OCI-LY1 (cell line): ENCODE measurements around the gene CFAP69.
"Not testable (repeated sequence)": the region's sequence is repeated elsewhere in the genome, so short reads cannot be mapped to it uniquely, and the experiment has no call there.

Experiments used
- H2AFZ ChIP-seq: fragments of 200-600 bp; sonication (generic), shearing (Covaris generic); 2 replicates; pipeline ENCODE4 v1.6.0; 2014; ENCODE audit warnings: antibody characterized with exemption, mild to moderate bottlenecking, low read length
- H3F3A ChIP-seq: fragments of 200-600 bp; sonication (generic), shearing (Covaris generic); 2 replicates; pipeline ENCODE4 v1.6.0; 2014; ENCODE audit warnings: mild to moderate bottlenecking, antibody characterized with exemption, low read length, moderate library complexity; ENCODE audit not compliant: insufficient read depth
- H3K27ac ChIP-seq: fragments of 200-600 bp; sonication (generic); 2 replicates; pipeline ENCODE4 v1.5.1; 2014; ENCODE audit warnings: low read length, mixed run types, mild to moderate bottlenecking, low read depth; ENCODE audit not compliant: poor library complexity, severe bottlenecking
- H3K27me3 ChIP-seq: fragments of 200-600 bp; sonication (generic); 2 replicates; pipeline ENCODE4 v1.6.0; 2014; ENCODE audit warnings: antibody characterized with exemption, mild to moderate bottlenecking, low read length, moderate library complexity; ENCODE audit not compliant: insufficient read depth
- H3K36me3 ChIP-seq: fragments of 200-600 bp; sonication (generic); 2 replicates; pipeline ENCODE4 v1.6.1; 2014; ENCODE audit warnings: mild to moderate bottlenecking, antibody characterized with exemption, low read length, moderate library complexity, mixed read lengths; ENCODE audit not compliant: insufficient read depth
- H3K4me1 ChIP-seq: fragments of 200-600 bp; sonication (generic); 2 replicates; pipeline ENCODE4 v1.5.1; 2014; ENCODE audit warnings: mild to moderate bottlenecking, low read length, moderate library complexity; ENCODE audit not compliant: insufficient read depth, severe bottlenecking
- H3K4me2 ChIP-seq: fragments of 200-600 bp; sonication (generic), shearing (Covaris generic); 2 replicates; pipeline ENCODE4 v1.6.1; 2014; ENCODE audit warnings: low read length
- H3K4me3 ChIP-seq: fragments of 200-600 bp; sonication (generic); 2 replicates; pipeline ENCODE4 v1.5.1; 2014; ENCODE audit warnings: low read length, low read depth, mild to moderate bottlenecking, mixed read lengths; ENCODE audit not compliant: poor library complexity, severe bottlenecking
- H3K79me2 ChIP-seq: fragments of 200-600 bp; shearing (Covaris generic); 2 replicates; pipeline ENCODE4 v1.6.1; 2016; ENCODE audit warnings: mixed run types, low read length, mixed read lengths; ENCODE audit not compliant: insufficient read depth
- H3K9ac ChIP-seq: fragments of 200-600 bp; sonication (generic), shearing (Covaris generic); 2 replicates; pipeline ENCODE4 v1.6.1; 2014; ENCODE audit warnings: mild to moderate bottlenecking, low read length, mixed read lengths
- H3K9me2 ChIP-seq: fragments of 200-600 bp; sonication (generic), shearing (Covaris generic); 2 replicates; pipeline ENCODE4 v1.6.1; 2014; ENCODE audit warnings: low read depth, mild to moderate bottlenecking, low read length, mixed read lengths
- H3K9me3 ChIP-seq: fragments of 200-600 bp; shearing (Covaris generic); 2 replicates; pipeline ENCODE4 v1.6.1; 2014; ENCODE audit warnings: low read length, mixed read lengths
- H4K20me1 ChIP-seq: fragments of 200-600 bp; sonication (generic), shearing (Covaris generic); 2 replicates; pipeline ENCODE4 v1.6.0; 2016; ENCODE audit warnings: mild to moderate bottlenecking, low read length; ENCODE audit not compliant: insufficient read depth
- CTCF ChIP-seq: fragments of 200-600 bp; sonication (generic), shearing (Covaris generic); IDR thresholded peaks from 2 replicates; pipeline ENCODE4 v1.5.1; 2017; ENCODE audit warnings: mild to moderate bottlenecking, antibody characterized with exemption, low read length, moderate library complexity, mixed read lengths
- EZH2 ChIP-seq: fragments of 200-600 bp; sonication (generic), shearing (Covaris generic); IDR thresholded peaks from 2 replicates; pipeline ENCODE4 v1.8.0; 2017; ENCODE audit warnings: borderline replicate concordance, mixed run types, mild to moderate bottlenecking, antibody characterized with exemption, low read length, moderate library complexity, mixed read lengths

CFAP69 gene

GRCh38 chr7:90251304-90251635 lies 6.3 kb downstream of the CFAP69 start:
- no peak for TF ChIP-seq CTCF
- no peak for TF ChIP-seq EZH2

GRCh38 chr7:90256011-90256410 lies 11.0 kb downstream of the CFAP69 start:
- H3K4me3 ChIP-seq, H3K27ac ChIP-seq, H3K79me2 ChIP-seq, H4K20me1 ChIP-seq, H3K9me2 ChIP-seq, H3K4me1 ChIP-seq, H3K9me3 ChIP-seq, H3K4me2 ChIP-seq, H3K36me3 ChIP-seq, H3K9ac ChIP-seq, H3K27me3 ChIP-seq, H2AFZ ChIP-seq, H3F3A ChIP-seq: not testable (repeated sequence)

More at GRCh38 chr7:90251304-90251635, 6.3 kb downstream of the CFAP69 start:
- no peak overlapping the region for H3K4me2 ChIP-seq
- H3K9me2 ChIP-seq, result no peaks in the 10 kb centered on the region
- H3K79me2 ChIP-seq, result no peaks in the 10 kb centered on the region
- no peak overlapping the region for H3K9ac ChIP-seq
- no peaks in the 10 kb centered on the region for H3K27me3 ChIP-seq
- H3K4me3 ChIP-seq, result no peak overlapping the region
- H3F3A ChIP-seq, result no peaks in the 10 kb centered on the region
- no peak overlapping the region for H3K27ac ChIP-seq
- no peaks in the 10 kb centered on the region for H3K4me1 ChIP-seq
- H3K9me3 ChIP-seq, result no peaks in the 10 kb centered on the region
- H2AFZ ChIP-seq, result no peak overlapping the region
- no peaks in the 10 kb centered on the region for H4K20me1 ChIP-seq
- no peaks in the 10 kb centered on the region for H3K36me3 ChIP-seq

- H3F3A ChIP-seq, result no peaks in the 10 kb centered on the region
- no peak overlapping the region for H3K27ac ChIP-seq
- no peaks in the 10 kb centered on the region for H3K79me2 ChIP-seq
- no peaks in the 10 kb centered on the region for H3K27me3 ChIP-seq
- no peak overlapping the region for H3K4me2 ChIP-seq
- no peaks in the 10 kb centered on the region for H4K20me1 ChIP-seq
- no peak overlapping the region for H3K4me3 ChIP-seq
- no peak overlapping the region for H2AFZ ChIP-seq
- TF ChIP-seq EZH2 (no peak), CTCF (no peak)
- H3K4me1 ChIP-seq, result no peaks in the 10 kb centered on the region
- H3K9me3 ChIP-seq, result no peaks in the 10 kb centered on the region
- H3K9me2 ChIP-seq, result no peaks in the 10 kb centered on the region
- no peak overlapping the region for H3K9ac ChIP-seq
- H3K36me3 ChIP-seq, result no peaks in the 10 kb centered on the region
These were observed 11.8 kb downstream of the CFAP69 start for GRCh38 chr7:90256778-90257177.

- H3K4me1 ChIP-seq, result no peaks in the 10 kb centered on the region
These were observed 16.5 kb downstream of the CFAP69 start for GRCh38 chr7:90261441-90261840.

More at GRCh38 chr7:90261441-90261840, 16.5 kb downstream of the CFAP69 start:
- Histone ChIP-seq H3K9ac (no peak overlapping the region), H4K20me1 (no peaks in the 10 kb centered on the region), H3K79me2 (no peaks in the 10 kb centered on the region), H3K4me2 (no peak overlapping the region), H3F3A (no peaks in the 10 kb centered on the region), H3K4me3 (no peak overlapping the region), H3K36me3 (no peaks in the 10 kb centered on the region), H3K27me3 (no peaks in the 10 kb centered on the region), H3K27ac (no peak overlapping the region), H3K9me3 (no peaks in the 10 kb centered on the region), H2AFZ (no peak overlapping the region), H3K9me2 (no peaks in the 10 kb centered on the region)
- TF ChIP-seq CTCF, result no peak
- TF ChIP-seq EZH2, result no peak
